HEK293T (cell line): ENCODE data around the gene ARMC3.

Source experiments
- BHLHE40 ChIP-seq: fragments of 450-650 bp; IDR thresholded peaks from 2 replicates; pipeline ENCODE4 v1.6.1; 2016; ENCODE audit warnings: mild to moderate bottlenecking, moderate library complexity, borderline replicate concordance
- CTBP1 ChIP-seq: fragments of 450-650 bp; IDR thresholded peaks from 2 replicates; pipeline ENCODE4 v1.6.1; 2016; ENCODE audit warnings: borderline replicate concordance
- FOXA1 ChIP-seq: fragments of 450-650 bp; IDR thresholded peaks from 2 replicates; pipeline ENCODE4 v1.6.1; 2016; ENCODE audit warnings: mild to moderate bottlenecking
- SP1 ChIP-seq: fragments of 450-650 bp; IDR thresholded peaks from 2 replicates; pipeline ENCODE4 v1.6.1; 2017

DNA sequence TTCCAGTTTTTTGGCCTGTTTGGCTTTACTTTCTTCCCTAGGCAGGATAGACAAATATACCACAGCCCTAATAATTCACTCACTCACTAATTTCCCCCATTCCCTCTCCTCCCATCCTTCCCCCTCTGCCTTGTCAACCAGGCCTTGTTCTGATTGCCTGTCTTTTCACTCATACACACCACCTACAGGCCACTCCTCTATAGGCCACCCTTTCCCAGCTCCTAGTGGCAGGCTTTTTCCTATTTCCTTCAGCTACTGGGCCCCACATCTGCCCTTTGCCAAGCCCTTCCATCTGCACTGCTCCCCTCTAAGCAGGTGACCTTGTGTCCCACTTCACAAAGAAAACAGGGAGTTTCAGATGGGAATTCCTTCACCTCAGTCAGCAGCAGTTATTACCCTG, 107.7 kb downstream of the ARMC3 start:
- TF ChIP-seq SP1: no peak
- no peak for TF ChIP-seq BHLHE40
- no peak for TF ChIP-seq FOXA1
- TF ChIP-seq CTBP1: no peak
